Fibroblast of skin of left quadriceps (primary cell): Measurements from ENCODE around the gene PATE4.
"Not testable (repeated sequence)": the region's sequence is repeated elsewhere in the genome, so short reads cannot be mapped to it uniquely, and the experiment has no call there.

ENCODE experiments used
- DNase-seq, 2 experiments: peaks; one replicate each; pipeline ENCODE4 v3.0.0-alpha.2; 2013; ENCODE audit warnings: low read depth in 2 of 2

Gene PATE4, protein sequence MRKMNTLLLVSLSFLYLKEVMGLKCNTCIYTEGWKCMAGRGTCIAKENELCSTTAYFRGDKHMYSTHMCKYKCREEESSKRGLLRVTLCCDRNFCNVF

DNA sequence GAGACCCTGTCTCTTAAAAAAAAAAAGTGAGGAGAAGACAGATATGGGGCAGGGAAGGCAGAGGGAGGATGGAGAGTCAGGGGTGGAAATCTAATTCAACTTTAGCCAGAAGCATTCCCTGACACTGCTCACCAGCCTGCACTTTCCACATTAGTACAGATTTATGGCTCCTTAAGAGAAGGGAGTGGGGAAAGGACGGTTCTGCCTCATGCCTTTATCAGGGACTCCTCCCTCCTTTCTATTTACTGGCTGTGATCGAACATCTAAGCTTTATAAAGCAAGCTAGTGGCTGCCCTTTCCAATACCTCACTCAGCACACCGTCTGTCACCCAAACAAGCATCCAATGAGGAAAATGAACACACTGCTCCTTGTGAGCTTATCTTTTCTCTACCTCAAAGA, at the start of gene PATE4:
PATE4 (plus strand) TSS at position 301 of the 400 bp plus-strand sequence; CDS start at position 345, 44 bp downstream.
- no peak for DNase-seq

DNA sequence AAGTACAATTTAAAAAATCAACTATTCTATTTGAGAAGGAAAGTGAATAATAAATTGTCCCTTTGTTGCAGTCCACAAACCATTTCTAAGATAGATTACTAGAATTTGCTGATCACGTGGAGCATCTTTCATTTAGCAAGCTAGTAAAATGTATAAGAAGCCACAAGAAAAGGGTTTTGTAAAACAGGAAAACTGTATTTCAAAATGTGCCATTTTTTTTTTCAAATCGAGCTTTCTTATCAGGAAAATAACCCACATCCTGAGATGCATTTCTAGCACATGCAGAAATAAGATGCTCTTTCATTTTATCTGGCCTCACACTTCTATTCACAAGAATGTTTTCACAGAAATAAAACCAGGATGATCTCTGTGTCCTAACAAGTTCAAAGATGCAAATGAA, 48.4 kb upstream of the PATE4 start:
- DNase-seq: no peak

DNA sequence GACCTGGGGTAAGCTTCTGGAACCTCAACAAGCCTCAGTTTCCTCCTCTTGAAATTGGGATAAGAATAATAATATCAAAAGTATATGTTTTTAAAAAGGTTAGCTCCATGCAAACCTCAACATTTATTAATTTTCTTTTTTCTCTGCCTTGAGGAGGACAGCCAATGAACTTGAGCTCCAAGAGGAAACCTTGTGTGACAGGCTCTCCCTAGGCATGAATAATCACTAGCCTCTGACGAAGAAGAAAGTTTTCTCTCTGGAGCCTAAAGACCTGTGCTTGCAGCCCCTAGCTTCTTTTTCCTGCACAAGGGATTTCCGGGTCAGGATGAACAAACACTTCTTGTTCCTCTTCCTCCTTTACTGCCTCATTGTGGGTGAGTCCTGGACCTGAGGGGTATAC, 45.3 kb upstream of the PATE4 start, which contains the start of gene PATE3:
PATE3 (plus strand) TSS at position 301 of the 400 bp plus-strand sequence; CDS start at position 326, 25 bp downstream.
- DNase-seq: no peak

DNA sequence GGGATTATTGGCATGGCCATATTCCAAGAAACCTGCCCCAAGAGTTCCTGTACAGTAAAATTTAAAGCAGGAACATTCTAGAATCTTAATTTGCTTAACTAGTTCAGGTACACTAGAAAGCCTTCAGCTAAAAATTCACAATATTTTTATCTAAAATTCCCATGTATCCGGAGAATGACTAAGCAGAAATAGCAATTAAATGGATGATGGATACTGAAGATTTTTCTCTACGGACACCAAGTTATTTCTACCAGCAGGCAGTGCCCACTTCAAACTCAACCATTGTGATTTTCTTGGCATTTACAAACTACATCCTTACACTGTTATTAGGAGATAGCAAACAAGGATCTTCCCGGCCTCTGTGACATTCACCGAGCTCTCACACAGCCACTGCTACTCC, 42.3 kb upstream of the PATE4 start:
- no peak for DNase-seq

DNA sequence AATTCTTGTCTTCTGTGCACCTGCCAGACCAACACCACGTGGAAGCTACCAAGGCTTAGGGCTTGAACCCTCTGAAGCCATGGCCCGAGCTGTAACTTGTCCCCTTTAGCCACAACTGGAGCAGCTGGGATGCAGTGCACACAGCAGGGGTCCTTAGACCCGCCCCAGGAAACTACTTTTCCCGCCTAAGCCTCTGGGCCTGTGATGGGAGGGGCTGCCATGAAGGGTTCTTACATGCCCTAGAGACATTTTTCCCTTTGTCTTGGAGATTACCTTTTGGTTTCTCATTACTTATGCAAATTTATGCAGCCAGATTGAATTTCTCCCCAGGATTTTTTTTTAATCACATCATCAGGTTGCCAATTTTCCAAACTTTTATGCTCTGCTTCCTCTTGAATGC, 35.5 kb upstream of the PATE4 start:
- DNase-seq: no peak

DNA sequence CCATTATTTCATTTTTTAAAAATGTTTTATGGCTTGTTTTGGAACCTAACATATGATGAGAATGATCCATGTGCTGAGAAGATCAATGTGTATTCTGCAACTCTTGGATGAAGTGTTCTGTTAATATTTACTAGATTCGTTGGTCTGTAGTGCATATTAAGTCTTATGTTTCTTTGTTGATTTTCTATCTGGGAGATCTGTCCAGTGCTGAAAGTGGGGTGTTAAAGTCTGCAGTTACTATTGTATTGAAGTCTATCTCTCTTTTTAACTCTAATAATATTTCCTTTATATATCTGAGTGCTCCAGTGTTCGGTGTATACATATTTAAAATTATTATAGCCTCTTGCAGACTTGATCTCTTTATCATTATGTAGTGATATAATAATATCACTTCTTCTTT, 33.3 kb upstream of the PATE4 start:
- no peak for DNase-seq

DNA sequence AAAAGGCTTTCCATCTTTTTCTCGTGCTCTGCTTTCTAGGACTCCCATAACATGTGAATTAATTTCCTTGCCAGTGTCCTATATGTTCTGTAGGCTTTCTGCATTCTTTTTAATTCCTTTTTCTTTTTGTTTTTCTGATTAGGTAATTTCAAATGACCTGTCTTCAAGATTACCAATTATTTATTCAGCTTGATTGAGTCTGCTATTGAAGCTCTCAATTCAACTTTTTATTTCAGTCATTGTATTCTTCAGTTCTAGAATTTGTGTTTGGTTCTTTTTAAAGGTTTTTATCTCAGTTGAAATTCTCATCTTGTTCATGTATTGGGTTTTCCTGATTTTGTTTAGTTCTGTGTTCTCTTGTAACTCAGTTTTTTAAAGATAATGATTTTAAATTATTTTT, 30.7 kb upstream of the PATE4 start:
- DNase-seq: no peak

DNA sequence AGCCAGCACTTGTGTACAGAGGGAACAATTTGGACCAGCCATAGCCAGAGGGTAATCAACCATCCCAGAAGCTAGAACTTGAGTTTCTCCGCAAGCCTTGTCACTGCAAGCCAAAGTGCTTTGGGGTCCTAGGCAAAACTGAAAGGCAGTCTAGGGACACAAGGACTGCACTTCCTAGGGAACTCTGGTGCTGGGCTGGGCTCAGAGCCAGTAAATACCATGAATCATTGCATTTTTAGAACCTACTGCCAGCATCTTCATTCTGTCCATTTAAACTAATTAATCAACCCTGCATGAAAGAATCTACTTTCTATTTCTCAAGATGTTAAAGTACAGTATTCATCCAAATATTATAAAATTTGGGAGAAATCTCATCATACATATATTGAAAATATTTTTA, 25.2 kb upstream of the PATE4 start:
- no peak for DNase-seq

DNA sequence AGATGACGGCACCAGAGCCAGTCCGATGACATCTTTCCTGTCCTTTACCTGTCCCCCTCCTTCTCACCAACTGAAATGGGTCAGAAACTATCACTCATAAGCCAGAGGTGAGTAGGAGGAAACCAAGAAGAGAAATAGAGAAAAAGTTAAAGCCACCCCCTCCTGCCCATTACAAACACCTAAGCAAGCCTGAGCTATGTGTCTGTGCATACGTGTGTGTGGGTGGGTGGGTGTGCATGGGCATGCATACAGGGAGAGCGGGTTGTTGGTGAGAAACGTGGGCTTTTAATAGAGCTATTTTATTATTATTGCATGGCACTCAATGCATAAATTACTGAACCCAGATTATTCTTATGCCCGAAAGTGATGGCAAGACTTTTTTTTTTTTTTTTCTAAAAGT, 2.6 kb downstream of the PATE4 start:
- DNase-seq: no peak

DNA sequence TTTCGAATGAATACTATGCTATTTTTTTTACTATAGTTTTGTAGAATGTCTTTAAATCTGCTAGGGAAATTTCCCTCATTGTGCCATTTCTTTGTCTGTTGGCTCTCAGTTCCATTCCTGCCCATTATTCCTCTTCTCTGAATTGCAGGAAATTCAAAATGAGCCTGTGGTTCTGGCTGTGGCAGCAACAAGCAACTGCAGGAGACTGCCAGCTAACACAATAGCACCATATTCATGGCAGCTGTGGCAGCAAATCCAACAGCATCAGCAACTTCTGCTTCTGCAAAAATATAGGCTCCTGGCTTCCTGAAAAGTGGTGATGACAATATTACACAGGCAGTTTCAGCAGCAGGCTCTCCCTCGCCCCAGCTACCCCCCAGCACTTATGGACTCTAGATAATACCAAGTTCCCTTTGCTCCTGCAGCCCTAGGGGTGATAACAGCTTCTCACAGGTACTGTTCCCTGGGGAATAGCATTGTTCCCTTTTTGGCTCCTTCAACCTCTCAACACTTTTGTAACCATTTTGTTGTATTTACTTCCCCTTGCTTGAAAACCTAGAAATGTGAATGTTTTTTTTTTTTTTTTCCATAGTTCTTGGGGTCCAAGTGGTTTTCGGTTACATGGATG, 9.3 kb downstream of the PATE4 start:
- DNase-seq: no peak

DNA sequence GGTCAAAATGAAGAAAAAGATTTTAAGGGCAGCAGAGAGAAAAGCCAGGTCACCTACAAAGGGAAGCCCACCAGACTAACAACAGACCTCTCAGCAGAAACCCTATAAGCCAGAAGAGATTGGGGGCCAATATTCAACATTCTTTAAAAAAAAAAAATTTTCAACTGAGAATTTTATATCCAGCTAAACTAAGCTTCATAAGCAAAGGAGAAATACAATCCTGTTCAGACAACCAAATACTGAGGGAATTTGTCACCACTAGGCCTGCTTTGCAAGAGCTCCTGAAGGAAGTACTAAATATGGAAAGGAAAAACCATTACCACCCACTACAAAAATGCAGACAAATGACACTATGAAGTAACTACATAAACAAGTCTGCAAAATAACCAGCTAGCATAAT, 13.1 kb downstream of the PATE4 start:
- no peak for DNase-seq

DNA sequence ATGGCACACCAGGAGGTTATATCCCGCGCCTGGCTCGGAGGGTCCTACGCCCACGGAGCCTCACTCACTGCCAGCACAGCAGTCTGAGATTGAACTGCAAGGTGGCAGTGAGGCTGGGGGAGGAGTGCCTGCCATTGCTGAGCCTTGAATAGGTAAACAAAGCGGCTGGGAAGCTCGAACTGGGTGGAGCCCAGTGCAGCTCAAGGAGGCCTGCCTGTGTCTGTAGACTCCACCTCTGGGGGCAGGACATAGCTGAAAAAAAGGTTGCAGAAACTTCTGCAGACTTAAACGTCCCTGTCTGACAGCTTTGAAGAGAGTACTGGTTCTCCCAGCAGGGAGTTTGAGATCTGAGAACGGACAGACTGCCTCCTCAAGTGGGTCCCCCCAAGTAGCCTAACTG, 24.6 kb downstream of the PATE4 start:
- not testable (repeated sequence) for DNase-seq

DNA sequence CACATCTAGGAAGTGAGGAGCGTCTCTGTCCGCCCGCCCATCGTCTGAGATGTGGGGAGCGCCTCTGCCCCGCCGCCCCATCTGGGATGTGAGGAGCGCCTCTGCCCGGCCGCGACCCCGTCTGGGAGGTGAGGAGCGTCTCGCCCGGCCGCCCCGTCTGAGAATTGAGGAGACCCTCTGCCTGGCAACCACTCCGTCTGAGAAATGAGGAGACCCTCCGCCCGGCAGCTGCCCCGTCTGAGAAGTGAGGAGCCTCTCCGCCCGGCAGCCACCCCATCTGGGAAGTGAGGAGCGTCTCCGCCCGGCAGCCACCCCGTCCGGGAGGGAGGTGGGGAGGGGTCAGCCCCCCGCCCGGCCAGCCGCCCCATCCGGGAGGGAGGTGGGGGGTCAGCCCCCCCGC, 29.7 kb downstream of the PATE4 start:
- not testable (repeated sequence) for DNase-seq

DNA sequence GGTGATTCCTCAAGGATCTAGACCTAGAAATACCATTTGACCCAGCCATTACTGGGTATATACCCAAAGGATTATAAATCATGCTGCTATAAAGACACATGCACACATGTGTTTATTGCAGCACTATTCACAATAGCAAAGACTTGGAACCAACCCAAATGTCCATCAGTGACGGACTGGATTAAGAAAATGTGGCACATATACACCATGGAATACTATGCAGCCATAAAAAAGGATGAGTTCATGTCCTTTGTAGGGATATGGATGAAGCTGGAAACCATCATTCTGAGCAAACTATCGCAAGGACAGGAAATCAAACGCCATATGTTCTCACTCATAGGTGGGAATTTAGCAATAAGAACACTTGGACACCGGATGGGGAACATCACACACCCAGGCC, 32.2 kb downstream of the PATE4 start:
- DNase-seq: not testable (repeated sequence)

DNA sequence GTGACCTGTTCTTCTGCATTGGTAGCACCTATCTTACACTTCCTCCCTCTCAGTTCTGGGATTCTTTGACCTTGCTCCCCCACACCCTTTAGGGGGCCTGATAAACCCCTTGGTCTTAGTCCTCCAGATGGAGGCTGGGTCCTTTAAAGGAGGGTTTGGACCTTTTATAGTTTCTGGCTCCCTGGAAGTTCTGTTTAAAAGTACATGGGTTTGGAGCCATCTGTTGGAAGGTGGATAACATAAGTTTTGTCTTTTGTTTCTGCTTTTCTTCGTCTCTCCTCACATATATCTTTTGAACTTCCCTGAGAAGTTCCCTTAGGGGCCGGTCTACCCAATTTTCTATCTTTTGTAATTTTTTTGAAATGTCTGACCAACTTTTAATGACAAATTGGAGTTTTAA, 36.4 kb downstream of the PATE4 start:
- no peak for DNase-seq

DNA sequence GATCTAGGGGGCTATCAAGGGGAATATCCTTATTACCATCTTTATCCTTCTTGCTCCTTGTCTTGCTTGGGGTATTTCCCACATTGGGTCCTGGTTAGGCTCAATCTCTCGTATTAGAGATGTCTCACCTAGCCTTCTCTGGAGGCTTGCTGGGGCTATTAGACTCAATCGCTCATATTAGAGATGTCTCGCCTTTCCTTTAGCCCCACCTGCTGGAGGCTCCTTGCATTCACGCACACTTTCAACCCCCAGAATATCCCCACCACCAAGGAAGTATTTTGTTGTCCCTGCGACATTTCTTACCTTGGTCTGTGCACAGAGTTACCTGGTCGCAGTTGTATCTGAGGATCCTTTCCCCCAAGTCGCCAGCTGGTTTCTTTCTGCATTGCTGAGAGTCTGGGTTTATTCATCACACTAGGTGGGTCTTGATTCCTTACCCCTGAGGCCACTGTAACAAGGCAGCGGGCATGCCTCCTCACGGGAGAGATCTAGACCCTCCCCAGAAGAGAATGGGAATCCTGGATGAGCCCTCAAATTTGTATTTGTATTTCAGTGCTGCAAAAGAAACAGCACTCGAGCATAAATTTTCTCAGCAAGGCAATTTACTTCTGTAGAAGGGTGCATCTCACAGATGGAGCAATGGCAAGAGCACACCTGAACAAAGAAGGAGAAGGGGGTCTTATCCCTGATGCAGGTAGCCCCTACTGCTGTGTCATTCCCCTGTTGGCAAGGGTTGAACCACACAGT, 38.4 kb downstream of the PATE4 start:
- no peak for DNase-seq

DNA sequence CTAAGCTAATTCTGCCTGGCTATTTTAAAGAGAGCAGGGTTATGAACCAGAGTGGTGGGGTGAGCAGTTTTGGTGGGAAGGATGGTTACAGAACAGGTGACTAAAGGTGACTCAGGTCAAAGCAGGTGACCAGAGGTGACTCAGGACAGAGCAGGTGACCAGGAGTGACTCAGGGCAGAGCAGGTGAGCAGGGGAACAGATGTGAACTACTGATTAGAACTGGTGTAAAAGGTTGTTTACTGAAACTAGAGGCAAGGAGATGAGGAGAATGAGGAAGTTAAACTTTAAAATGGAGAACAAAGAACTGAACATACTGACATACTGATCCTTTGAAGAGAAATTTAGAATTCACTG, 39.0 kb downstream of the PATE4 start:
- DNase-seq: no peak

DNA sequence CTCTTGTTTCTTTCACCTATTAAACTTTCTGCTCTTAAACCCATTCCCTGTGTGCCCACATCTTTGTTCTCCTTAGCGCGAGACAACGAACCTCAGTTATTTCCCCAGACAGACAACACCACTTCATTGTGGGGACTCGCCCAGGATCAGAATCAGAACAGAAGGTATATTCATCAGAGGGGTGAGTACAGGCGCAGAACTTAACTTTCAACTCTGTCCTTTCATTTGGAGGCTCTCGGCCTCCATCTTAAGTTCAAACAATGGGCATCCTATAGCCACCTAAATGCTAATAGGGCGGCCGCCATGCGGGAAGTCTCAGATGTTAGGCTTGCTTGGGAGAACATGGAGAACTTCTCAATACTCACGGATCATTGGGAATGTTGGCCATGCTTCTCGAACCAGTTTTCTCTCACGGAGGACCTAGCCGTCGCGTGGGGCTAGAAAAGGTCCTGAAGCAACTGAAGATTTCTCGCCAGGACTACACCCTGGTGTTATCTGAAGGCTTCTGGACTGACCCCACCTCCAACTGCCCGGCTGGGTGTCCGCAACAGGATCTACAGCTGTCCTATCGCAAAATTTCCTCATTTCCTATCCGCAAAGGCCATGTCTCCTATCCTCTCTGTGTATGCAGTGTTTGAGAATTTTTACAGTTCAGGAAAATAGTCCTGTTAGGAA, 40.9 kb downstream of the PATE4 start:
- no peak for DNase-seq

DNA sequence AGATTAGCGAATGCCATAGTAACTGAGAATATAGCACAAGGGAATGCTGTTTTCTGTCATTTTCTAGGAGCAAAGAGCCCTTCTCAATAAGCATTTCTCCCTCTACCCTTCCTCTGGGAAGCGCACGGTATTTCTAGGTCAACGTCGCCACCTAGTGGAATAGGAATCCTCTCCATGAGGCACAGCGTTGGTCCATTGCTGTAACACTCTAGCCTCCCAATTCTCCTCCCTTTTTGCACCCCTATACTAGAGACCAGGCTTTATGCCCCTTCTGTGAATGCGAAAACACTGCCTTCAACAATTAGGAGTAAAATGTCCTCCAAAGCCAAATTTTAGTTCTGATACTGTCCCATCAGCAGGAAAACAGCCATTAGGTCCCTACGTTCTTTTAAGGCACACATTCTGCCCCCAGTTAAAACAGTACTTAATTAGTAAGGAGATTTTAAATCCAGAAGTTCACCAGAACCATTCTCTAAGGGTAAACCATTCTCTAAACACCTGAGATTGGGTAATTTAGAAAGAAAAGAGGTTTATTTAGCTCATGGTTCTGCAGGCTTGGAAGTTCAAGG, 41.5 kb downstream of the PATE4 start:
- DNase-seq: peak; percentile 23 to 27

DNA sequence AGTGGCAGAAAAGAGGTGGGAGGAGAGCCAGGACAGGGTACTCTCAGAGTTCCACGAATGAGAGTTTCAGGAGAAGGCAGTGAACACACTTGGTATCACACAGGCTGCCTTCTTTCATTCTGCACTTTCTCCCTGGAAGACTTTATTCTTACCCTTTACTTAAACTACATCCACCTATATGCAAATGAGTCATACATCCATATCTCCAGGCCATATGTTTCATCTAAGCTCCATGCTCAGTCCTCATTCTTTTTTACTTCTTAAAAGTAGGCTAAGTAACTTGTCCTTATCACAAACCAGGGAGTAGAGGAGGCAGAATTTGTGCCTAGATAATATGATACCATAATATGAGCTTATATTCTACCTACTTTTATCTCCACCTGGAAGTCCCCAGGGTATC, 48.2 kb downstream of the PATE4 start:
- no peak for DNase-seq

DNA sequence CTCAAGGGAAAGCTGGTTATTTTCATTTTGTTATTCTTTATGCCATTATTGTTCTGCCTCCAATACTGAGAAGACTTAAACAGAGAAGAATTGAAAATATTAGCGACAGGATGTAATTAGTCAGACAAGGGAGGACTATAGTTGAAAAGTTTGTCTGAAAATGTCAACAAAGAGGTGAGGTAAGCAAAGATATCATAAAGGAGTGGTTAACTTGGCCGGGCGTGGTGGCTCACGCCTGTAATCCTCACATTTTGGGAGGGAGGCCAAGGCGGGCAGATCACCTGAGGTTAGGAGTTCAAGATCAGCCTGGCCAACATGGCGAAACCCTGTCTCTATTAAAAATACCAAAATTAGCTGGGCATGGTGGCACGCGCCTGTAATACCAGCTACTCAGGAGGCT, 50.3 kb downstream of the PATE4 start:
- DNase-seq: no peak

DNA sequence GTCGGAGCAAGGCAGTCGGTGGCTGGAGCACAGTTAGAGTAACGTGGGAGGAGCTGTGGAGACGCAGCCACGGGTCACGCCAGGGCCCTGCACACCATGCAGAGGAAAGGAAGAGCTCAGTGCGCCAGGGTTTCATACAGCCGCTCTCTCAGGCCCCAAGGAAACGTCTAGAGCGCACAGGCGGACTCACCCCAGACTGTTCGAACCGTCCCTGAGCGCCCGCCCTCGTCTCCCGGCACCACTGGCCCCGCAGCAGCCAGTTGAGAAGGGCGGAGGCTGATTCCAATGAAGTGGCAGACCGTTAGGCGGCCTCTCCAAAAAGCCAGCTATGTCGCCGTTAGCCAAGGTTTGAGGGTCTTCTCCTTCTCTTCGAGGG, 53.9 kb downstream of the PATE4 start:
- no peak for DNase-seq
